HepG2 (cell line): ENCODE data around the gene TMEM231. TPM values are rescaled to one million over a fixed set of nuclear protein-coding genes. Genes with fewer than 3 reads are reported as not detected.
A peak's percentile ranks its signal among the peaks of the same experiment; 100 is the strongest.

Experiments
- ARNT2 ChIP-seq: sonication (generic); formaldehyde crosslinking; IDR thresholded peaks from 2 replicates; pipeline ENCODE4 v1.8.0; 2022; ENCODE audit warnings: mild to moderate bottlenecking, low read depth, missing genetic modification reagents, moderate library complexity
- FIP1L1 ChIP-seq: fragments of 200-400 bp; formaldehyde crosslinking; IDR thresholded peaks from 2 replicates; pipeline ENCODE4 v1.6.1; 2018; ENCODE audit warnings: low read depth, mild to moderate bottlenecking, low read length, moderate library complexity, borderline replicate concordance; ENCODE audit not compliant: insufficient read depth
- MIER3 ChIP-seq: IDR thresholded peaks from 2 replicates; pipeline ENCODE4 v1.6.1; 2016; ENCODE audit warnings: missing compliant biosample characterization, borderline replicate concordance
- NR1H2 ChIP-seq: sonication (generic); formaldehyde crosslinking; IDR thresholded peaks from 2 replicates; pipeline ENCODE4 v1.8.1; 2022; ENCODE audit warnings: low read depth, missing genetic modification reagents, borderline replicate concordance
- NR2F6 ChIP-seq, 2 experiments: IDR thresholded peaks; 2 replicates each; pipeline ENCODE4 v1.6.1; 2016; ENCODE audit warnings: antibody characterized with exemption in 1 of 2, mild to moderate bottlenecking in 1 of 2
- NR3C1 ChIP-seq: sonication (generic); formaldehyde crosslinking; IDR thresholded peaks from 2 replicates; pipeline ENCODE4 v1.4.0; 2020; ENCODE audit warnings: missing genetic modification reagents
- RXRA ChIP-seq: sonication (generic); formaldehyde crosslinking; IDR thresholded peaks from 2 replicates; pipeline ENCODE4 v1.5.1; 2020; ENCODE audit warnings: missing genetic modification reagents
- SNAPC2 ChIP-seq: sonication (generic); formaldehyde crosslinking; IDR thresholded peaks from 2 replicates; pipeline ENCODE4 v1.8.1; 2022; ENCODE audit warnings: mild to moderate bottlenecking, missing genetic modification reagents
- SUZ12 ChIP-seq: fragments of 150-350 bp; IDR thresholded peaks from 2 replicates; pipeline ENCODE4 v1.6.1; 2014; ENCODE audit warnings: low read depth, low read length
- WIZ ChIP-seq: sonication (generic); formaldehyde crosslinking; IDR thresholded peaks from 2 replicates; pipeline ENCODE4 v1.5.1; 2020; ENCODE audit warnings: mild to moderate bottlenecking, missing genetic modification reagents
- ZNF326 ChIP-seq: sonication (generic); formaldehyde crosslinking; IDR thresholded peaks from 2 replicates; pipeline ENCODE4 v1.4.0; 2020; ENCODE audit warnings: missing genetic modification reagents, borderline replicate concordance
- ZNF550 ChIP-seq: sonication (generic); formaldehyde crosslinking; IDR thresholded peaks from 2 replicates; pipeline ENCODE4 v1.4.0; 2020; ENCODE audit warnings: mild to moderate bottlenecking, missing genetic modification reagents, borderline replicate concordance
- ZNF616 ChIP-seq: sonication (generic); formaldehyde crosslinking; IDR thresholded peaks from 2 replicates; pipeline ENCODE4 v1.5.0; 2020; ENCODE audit warnings: low read depth, mild to moderate bottlenecking, missing genetic modification reagents
- ZNF724P ChIP-seq: sonication (generic); formaldehyde crosslinking; IDR thresholded peaks from 2 replicates; pipeline ENCODE4 v1.8.0; 2022; ENCODE audit warnings: missing genetic modification reagents, borderline replicate concordance
- polyA plus RNA-seq, 8 experiments: library from polyadenylated mRNA; depleted of rRNA in 3 of 8; stranded (reverse) in 7 of 8; unstranded in 1 of 8; fragments of >200 nt; fragmentation: Illumina TruSeq in 4 of 8; extraction: Trizol in 4 of 8; gene quantifications; 2 replicates each; pipeline versions ENCODE4 v1.2.1 to v1.2.3, GENCODE V29; 2011 to 2016; ENCODE audit warnings: low read depth in 4 of 8, missing spikeins in 1 of 8, mixed read lengths in 1 of 8; ENCODE audit not compliant: insufficient read depth in 1 of 8
- total RNA-seq, 5 experiments: library from RNA; depleted of rRNA; stranded (reverse); fragments of >200 nt; fragmentation: Illumina TruSeq; extraction: Trizol; gene quantifications; 2 replicates each; pipeline ENCODE4 v1.2.3, GENCODE V29; 2016; ENCODE audit warnings: low read depth in 1 of 5
- TF ChIP-seq, protein P1 (sequence below): IDR thresholded peaks from 2 replicates; pipeline ENCODE4 v1.6.1; 2012; ENCODE audit warnings: low read length, improper control_type of control experiment
- TF ChIP-seq, protein P2 (sequence below): sonication (generic); formaldehyde crosslinking; IDR thresholded peaks from 2 replicates; pipeline ENCODE4 v1.4.0; 2020; ENCODE audit warnings: mild to moderate bottlenecking, missing genetic modification reagents, borderline replicate concordance
- TF ChIP-seq, protein P3 (sequence below): IDR thresholded peaks from 2 replicates; pipeline ENCODE4 v1.6.1; 2016
- TF ChIP-seq, protein P4 (sequence below): sonication (generic); formaldehyde crosslinking; IDR thresholded peaks from 2 replicates; pipeline ENCODE4 v1.8.1; 2023; ENCODE audit warnings: mild to moderate bottlenecking, missing genetic modification reagents

Gene TMEM231
- total and polyA plus RNA-seq, 2 of the 13 experiments (the other 11 are each of a cell fraction or from before 2014, with no cell fraction given): 3.5 to 7.4 TPM

DNA sequence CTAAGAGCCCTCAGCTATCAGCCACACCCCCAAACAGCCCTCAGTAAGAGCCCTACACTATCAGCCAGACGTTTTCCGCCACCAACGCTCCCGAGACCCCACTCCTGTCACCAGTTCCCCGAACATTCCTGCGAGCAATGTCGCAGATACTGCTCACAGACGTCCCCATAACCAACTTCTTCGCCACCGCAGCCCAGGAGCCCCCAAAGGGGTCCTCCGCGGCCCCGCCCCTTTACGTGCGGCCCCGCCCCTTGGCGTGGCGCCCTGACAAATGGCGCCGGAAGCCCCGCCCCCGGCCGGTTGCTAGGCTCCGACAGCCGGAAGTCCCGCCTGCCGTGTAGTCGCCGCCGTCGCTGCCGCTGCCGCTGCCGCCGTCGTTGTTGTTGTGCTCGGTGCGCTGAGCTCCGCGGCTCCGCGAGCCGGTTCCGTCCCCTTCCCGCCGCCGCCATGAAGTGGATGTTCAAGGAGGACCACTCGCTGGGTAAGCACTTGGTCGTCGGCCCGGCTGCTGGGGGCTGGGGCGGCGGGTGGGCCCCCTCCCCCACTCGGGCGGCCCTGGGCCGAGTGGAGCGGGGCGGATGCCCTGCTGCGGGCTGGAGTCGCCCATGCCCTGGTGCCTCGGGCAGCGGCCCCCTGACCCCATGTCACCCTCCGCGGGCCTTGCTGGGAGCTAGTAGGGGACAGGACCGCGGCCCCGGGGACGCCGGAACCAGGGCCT lies 10.1 kb upstream of the TMEM231 start, which contains the start of gene GABARAPL2 (continued):
- TF ChIP-seq, protein P1, sequence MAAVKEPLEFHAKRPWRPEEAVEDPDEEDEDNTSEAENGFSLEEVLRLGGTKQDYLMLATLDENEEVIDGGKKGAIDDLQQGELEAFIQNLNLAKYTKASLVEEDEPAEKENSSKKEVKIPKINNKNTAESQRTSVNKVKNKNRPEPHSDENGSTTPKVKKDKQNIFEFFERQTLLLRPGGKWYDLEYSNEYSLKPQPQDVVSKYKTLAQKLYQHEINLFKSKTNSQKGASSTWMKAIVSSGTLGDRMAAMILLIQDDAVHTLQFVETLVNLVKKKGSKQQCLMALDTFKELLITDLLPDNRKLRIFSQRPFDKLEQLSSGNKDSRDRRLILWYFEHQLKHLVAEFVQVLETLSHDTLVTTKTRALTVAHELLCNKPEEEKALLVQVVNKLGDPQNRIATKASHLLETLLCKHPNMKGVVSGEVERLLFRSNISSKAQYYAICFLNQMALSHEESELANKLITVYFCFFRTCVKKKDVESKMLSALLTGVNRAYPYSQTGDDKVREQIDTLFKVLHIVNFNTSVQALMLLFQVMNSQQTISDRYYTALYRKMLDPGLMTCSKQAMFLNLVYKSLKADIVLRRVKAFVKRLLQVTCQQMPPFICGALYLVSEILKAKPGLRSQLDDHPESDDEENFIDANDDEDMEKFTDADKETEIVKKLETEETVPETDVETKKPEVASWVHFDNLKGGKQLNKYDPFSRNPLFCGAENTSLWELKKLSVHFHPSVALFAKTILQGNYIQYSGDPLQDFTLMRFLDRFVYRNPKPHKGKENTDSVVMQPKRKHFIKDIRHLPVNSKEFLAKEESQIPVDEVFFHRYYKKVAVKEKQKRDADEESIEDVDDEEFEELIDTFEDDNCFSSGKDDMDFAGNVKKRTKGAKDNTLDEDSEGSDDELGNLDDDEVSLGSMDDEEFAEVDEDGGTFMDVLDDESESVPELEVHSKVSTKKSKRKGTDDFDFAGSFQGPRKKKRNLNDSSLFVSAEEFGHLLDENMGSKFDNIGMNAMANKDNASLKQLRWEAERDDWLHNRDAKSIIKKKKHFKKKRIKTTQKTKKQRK: no peak
- peak; percentile 72; the same call in 1 of the 2 replicates for TF ChIP-seq ZNF550 (CRISPR knock-in tag)
- peak; percentile 49 for TF ChIP-seq RXRA (CRISPR knock-in tag)
- no peak; the same call in none of the 2 replicates for TF ChIP-seq ARNT2 (CRISPR knock-in tag)
- 0 out of 2 replicates have a peak, but pooled peaks have one; percentile 35 for TF ChIP-seq MIER3
- TF ChIP-seq, protein P2, sequence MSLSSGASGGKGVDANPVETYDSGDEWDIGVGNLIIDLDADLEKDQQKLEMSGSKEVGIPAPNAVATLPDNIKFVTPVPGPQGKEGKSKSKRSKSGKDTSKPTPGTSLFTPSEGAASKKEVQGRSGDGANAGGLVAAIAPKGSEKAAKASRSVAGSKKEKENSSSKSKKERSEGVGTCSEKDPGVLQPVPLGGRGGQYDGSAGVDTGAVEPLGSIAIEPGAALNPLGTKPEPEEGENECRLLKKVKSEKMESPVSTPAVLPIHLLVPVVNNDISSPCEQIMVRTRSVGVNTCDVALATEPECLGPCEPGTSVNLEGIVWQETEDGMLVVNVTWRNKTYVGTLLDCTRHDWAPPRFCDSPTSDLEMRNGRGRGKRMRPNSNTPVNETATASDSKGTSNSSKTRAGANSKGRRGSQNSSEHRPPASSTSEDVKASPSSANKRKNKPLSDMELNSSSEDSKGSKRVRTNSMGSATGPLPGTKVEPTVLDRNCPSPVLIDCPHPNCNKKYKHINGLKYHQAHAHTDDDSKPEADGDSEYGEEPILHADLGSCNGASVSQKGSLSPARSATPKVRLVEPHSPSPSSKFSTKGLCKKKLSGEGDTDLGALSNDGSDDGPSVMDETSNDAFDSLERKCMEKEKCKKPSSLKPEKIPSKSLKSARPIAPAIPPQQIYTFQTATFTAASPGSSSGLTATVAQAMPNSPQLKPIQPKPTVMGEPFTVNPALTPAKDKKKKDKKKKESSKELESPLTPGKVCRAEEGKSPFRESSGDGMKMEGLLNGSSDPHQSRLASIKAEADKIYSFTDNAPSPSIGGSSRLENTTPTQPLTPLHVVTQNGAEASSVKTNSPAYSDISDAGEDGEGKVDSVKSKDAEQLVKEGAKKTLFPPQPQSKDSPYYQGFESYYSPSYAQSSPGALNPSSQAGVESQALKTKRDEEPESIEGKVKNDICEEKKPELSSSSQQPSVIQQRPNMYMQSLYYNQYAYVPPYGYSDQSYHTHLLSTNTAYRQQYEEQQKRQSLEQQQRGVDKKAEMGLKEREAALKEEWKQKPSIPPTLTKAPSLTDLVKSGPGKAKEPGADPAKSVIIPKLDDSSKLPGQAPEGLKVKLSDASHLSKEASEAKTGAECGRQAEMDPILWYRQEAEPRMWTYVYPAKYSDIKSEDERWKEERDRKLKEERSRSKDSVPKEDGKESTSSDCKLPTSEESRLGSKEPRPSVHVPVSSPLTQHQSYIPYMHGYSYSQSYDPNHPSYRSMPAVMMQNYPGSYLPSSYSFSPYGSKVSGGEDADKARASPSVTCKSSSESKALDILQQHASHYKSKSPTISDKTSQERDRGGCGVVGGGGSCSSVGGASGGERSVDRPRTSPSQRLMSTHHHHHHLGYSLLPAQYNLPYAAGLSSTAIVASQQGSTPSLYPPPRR: no peak
- TF ChIP-seq, protein P3, sequence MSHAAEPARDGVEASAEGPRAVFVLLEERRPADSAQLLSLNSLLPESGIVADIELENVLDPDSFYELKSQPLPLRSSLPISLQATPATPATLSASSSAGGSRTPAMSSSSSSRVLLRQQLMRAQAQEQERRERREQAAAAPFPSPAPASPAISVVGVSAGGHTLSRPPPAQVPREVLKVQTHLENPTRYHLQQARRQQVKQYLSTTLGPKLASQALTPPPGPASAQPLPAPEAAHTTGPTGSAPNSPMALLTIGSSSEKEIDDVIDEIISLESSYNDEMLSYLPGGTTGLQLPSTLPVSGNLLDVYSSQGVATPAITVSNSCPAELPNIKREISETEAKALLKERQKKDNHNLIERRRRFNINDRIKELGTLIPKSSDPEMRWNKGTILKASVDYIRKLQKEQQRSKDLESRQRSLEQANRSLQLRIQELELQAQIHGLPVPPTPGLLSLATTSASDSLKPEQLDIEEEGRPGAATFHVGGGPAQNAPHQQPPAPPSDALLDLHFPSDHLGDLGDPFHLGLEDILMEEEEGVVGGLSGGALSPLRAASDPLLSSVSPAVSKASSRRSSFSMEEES (CRISPR knock-in tag): no peak; the same call in 1 of the 2 replicates
- no peak for TF ChIP-seq ZNF326 (CRISPR knock-in tag)
- TF ChIP-seq, protein P4, sequence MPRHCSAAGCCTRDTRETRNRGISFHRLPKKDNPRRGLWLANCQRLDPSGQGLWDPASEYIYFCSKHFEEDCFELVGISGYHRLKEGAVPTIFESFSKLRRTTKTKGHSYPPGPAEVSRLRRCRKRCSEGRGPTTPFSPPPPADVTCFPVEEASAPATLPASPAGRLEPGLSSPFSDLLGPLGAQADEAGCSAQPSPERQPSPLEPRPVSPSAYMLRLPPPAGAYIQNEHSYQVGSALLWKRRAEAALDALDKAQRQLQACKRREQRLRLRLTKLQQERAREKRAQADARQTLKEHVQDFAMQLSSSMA (CRISPR knock-in tag): no peak; the same call in 1 of the 2 replicates
- TF ChIP-seq NR3C1 (CRISPR knock-in tag): no peak
- TF ChIP-seq NR2F6 (IDR thresholded peaks at IDR 0.05): no peak
- TF ChIP-seq NR2F6 (CRISPR knock-in tag; IDR thresholded peaks at IDR 0.05): peak; percentile 38; the same call in 1 of the 2 replicates
- no peak for TF ChIP-seq ZNF616 (CRISPR knock-in tag)
- peak; percentile 74; the same call in 1 of the 2 replicates for TF ChIP-seq SNAPC2 (CRISPR knock-in tag)
- TF ChIP-seq NR1H2 (CRISPR knock-in tag): no peak
- TF ChIP-seq SUZ12: no peak
- no peak for TF ChIP-seq FIP1L1
- TF ChIP-seq ZNF724P (CRISPR knock-in tag): peak; percentile 80; the same call in 1 of the 2 replicates
- no peak; the same call in 1 of the 2 replicates for TF ChIP-seq WIZ (CRISPR knock-in tag)
